Peyer's patch (tissue), 4 donors: ENCODE results near the gene MFSD6L. TPM values are rescaled to one million over a fixed set of nuclear protein-coding genes. Genes with fewer than 3 reads are reported as not detected.
A peak's percentile ranks its signal among the peaks of the same experiment; 100 is the strongest.

Experiments used
- DNase-seq, 3 donors: peaks; one replicate each; pipeline ENCODE4 v3.0.0-alpha.2; 2017 to 2019
- H3K27ac ChIP-seq, 4 donors: fragments of 200-600 bp; sonication (generic); one replicate each; pipeline ENCODE4 v1.5.1; 2016 to 2019
- H3K27me3 ChIP-seq, 2 donors: fragments of 200-600 bp; sonication (generic); one replicate each; pipeline ENCODE4 v1.5.1; 2019
- H3K36me3 ChIP-seq, 3 donors: fragments of 200-600 bp; sonication (generic); one replicate each; pipeline ENCODE4 v1.5.1; 2016 to 2019
- H3K4me1 ChIP-seq, 4 donors: fragments of 200-600 bp; sonication (generic); one replicate each; pipeline ENCODE4 v1.5.1; 2016 to 2019
- H3K4me3 ChIP-seq, 4 donors: fragments of 200-600 bp; sonication (generic); 1 replicate in 3 of 4; 2 replicates in 1 of 4; pipeline ENCODE4 v1.5.1; 2016 to 2019; ENCODE audit warnings: mild to moderate bottlenecking in 1 of 4
- H3K9me3 ChIP-seq, 4 donors: fragments of 200-600 bp; sonication (generic); one replicate each; pipeline ENCODE4 v1.5.1; 2016 to 2019; ENCODE audit warnings: mild to moderate bottlenecking in 1 of 4
- POLR2A ChIP-seq, 2 donors: fragments of 450-650 bp; IDR thresholded peaks; one replicate each; pipeline ENCODE4 v1.5.1; 2017; ENCODE audit warnings: antibody characterized with exemption in 2 of 2, mild to moderate bottlenecking in 2 of 2, moderate library complexity in 2 of 2
- total RNA-seq, 4 donors: library from RNA; depleted of rRNA; stranded (reverse); fragments of >200 nt; gene quantifications; one replicate each; pipeline ENCODE4 v1.1.0, GENCODE V29; 2016
- TF ChIP-seq, protein P1 (sequence below), 6 experiments: fragments of 450-650 bp in 4 of 6; fragments of 200-600 bp in 2 of 6; sonication (generic) in 1 of 6; IDR thresholded peaks; one replicate each; pipeline ENCODE4 v1.5.1; 2017 to 2019; ENCODE audit warnings: antibody characterized with exemption in 6 of 6, mild to moderate bottlenecking in 3 of 6, moderate library complexity in 1 of 6

MFSD6L gene
- total RNA-seq, 4 donors from 2014 or later: 1.2 to 3.2 (median 1.6) TPM; not detected in 1

GRCh38 chr17:8800656-8801055, 1.5 kb upstream of the MFSD6L start:
- H3K27ac ChIP-seq: no peak overlapping the region
- H3K27me3 ChIP-seq: no peaks in the 10 kb centered on the region
- no peak for DNase-seq
- no peak overlapping the region for H3K4me3 ChIP-seq
- TF ChIP-seq, protein P1, sequence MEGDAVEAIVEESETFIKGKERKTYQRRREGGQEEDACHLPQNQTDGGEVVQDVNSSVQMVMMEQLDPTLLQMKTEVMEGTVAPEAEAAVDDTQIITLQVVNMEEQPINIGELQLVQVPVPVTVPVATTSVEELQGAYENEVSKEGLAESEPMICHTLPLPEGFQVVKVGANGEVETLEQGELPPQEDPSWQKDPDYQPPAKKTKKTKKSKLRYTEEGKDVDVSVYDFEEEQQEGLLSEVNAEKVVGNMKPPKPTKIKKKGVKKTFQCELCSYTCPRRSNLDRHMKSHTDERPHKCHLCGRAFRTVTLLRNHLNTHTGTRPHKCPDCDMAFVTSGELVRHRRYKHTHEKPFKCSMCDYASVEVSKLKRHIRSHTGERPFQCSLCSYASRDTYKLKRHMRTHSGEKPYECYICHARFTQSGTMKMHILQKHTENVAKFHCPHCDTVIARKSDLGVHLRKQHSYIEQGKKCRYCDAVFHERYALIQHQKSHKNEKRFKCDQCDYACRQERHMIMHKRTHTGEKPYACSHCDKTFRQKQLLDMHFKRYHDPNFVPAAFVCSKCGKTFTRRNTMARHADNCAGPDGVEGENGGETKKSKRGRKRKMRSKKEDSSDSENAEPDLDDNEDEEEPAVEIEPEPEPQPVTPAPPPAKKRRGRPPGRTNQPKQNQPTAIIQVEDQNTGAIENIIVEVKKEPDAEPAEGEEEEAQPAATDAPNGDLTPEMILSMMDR (IDR thresholded peaks at IDR 0.05): no peak
- TF ChIP-seq POLR2A (IDR thresholded peaks at IDR 0.05): no peak
- H3K36me3 ChIP-seq: no peaks in the 10 kb centered on the region
- H3K9me3 ChIP-seq: no peaks in the 10 kb centered on the region
- no peaks in the 10 kb centered on the region for H3K4me1 ChIP-seq

GRCh38 chr17:8799570-8800212, 526 bp upstream of the MFSD6L start:
- DNase-seq: no peak
- Histone ChIP-seq H3K27ac (peak overlapping the region in 1 of 4 donors; percentile 46), H3K9me3 (no peaks in the 10 kb centered on the region), H3K36me3 (no peaks in the 10 kb centered on the region), H3K27me3 (no peaks in the 10 kb centered on the region), H3K4me1 (no peaks in the 10 kb centered on the region), H3K4me3 (peak overlapping the region in 2 of 4 donors; percentile 48 to 60)
- TF ChIP-seq, protein P1 (IDR thresholded peaks at IDR 0.05): no peak
- no peak for TF ChIP-seq POLR2A (IDR thresholded peaks at IDR 0.05)

DNA sequence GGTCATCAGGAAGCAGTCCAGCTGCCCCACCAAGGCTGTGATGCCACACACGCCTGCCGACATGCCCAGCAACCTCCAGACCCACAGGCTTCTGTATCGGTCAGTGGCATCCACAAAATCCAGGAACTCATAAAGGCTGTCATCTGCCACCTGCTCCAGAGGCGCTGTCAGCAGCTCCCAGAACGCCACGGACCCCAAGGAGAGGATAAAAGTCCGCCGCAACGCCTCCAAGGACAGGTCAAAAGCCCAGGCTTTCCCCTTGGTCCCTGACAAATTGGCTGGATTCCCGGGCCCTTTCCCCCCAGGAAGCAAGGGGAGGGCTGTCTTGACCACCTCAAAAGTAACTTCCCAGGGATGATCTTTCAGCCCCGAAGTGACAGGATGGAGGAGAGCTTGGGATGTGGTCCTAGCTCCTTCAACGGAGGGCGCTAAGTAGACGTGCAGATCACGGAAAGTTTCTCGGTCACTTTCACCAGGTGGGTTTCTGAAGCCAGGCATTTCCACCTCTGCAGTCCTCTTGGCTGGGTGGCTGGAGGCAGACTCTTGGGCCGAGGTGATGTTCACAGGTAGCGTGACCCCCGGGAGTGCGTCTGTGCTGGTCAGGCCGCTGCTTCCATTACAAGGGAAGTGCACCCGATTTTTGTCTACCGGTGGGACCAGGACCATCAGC, 854 bp downstream of the MFSD6L start:
- Histone ChIP-seq H3K4me3 (peak overlapping the region in 1 of 4 donors; percentile 60), H3K4me1 (no peaks in the 10 kb centered on the region), H3K27ac (no peak overlapping the region), H3K36me3 (no peaks in the 10 kb centered on the region), H3K9me3 (no peaks in the 10 kb centered on the region), H3K27me3 (no peaks in the 10 kb centered on the region)
- no peak for DNase-seq
- TF ChIP-seq POLR2A (IDR thresholded peaks at IDR 0.05): no peak
- TF ChIP-seq, protein P1 (IDR thresholded peaks at IDR 0.05): no peak

DNA sequence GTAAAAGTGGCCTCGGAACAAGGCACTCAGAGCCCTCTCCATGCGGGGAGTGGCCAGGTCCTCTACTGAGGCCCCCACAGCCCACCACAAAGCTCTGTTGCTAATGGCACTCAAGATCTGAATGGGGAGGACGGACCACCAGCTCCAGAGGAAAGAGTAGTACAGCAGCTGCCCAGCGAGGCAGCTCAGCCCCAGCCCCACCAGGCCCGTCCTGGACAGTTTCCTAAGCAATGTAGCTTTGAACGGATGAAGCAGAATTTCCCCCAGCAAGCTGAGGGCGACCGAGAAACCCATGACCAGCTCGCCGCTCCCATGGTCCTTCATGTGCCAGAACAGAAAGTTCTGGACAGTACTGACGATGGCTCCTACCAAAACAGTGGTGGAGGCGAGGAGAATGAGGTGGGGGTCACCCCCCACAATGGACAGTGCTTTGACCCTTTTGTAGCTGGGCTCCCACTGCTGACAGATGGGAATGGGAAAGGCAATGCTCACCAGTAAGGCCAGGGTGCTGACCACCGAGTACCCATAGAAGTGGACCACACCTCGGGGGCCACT, 1.5 kb downstream of the MFSD6L start:
- TF ChIP-seq POLR2A (IDR thresholded peaks at IDR 0.05): no peak
- TF ChIP-seq, protein P1 (IDR thresholded peaks at IDR 0.05): no peak
- no peaks in the 10 kb centered on the region for H3K36me3 ChIP-seq
- no peaks in the 10 kb centered on the region for H3K9me3 ChIP-seq
- H3K4me1 ChIP-seq: no peaks in the 10 kb centered on the region
- H3K4me3 ChIP-seq: no peak overlapping the region
- H3K27ac ChIP-seq: no peak overlapping the region
- DNase-seq: no peak
- H3K27me3 ChIP-seq: no peaks in the 10 kb centered on the region

DNA sequence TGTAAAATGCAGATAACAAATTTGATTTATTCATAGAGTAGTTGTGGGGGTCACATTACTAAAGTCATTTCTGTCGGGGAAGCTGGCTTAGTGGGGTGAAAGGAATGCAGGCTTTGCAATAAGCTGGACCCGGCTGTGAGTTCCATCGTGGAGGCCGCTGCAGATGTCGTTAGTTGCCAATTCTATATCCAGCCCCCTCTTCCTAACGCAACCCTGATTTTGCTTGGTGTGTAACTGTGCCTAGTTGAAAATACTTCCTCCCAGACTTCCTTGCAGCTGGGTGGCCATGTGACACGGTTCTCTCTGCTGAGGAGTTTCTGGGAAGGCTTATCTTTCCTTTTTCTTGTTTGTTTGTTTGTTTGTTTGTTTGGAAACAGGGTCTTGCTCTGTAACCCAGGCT, 4.5 kb downstream of the MFSD6L start:
- TF ChIP-seq, protein P1 (IDR thresholded peaks at IDR 0.05): no peak
- TF ChIP-seq POLR2A (IDR thresholded peaks at IDR 0.05): no peak
- Histone ChIP-seq H3K36me3 (no peaks in the 10 kb centered on the region), H3K27ac (no peak overlapping the region), H3K9me3 (no peaks in the 10 kb centered on the region), H3K4me1 (no peaks in the 10 kb centered on the region), H3K4me3 (no peak overlapping the region), H3K27me3 (no peaks in the 10 kb centered on the region)
- DNase-seq: no peak
